Transverse colon (tissue), 4 donors: ENCODE data around the gene UNC5CL. TPM values are rescaled to one million over a fixed set of nuclear protein-coding genes. Genes with fewer than 3 reads are reported as not detected.

Experiments
- DNase-seq: peaks from one replicate; pipeline ENCODE4 v3.0.0-alpha.2; 2019
- H3K27ac ChIP-seq, 4 donors: fragments of 200-600 bp; sonication (generic); 2 replicates each; pipeline ENCODE4 v1.5.1; 2016 to 2018; ENCODE audit warnings: inconsistent platforms in 4 of 4
- H3K27me3 ChIP-seq: fragments of 200-600 bp; sonication (generic); 2 replicates; pipeline ENCODE4 v1.5.1; 2017; ENCODE audit warnings: inconsistent platforms
- H3K36me3 ChIP-seq, 4 donors: fragments of 200-600 bp; sonication (generic); 2 replicates each; pipeline ENCODE4 v1.5.1; 2017 to 2019; ENCODE audit warnings: inconsistent platforms in 4 of 4
- H3K4me1 ChIP-seq, 4 donors: fragments of 200-600 bp; sonication (generic); 2 replicates each; pipeline ENCODE4 v1.5.1; 2017 to 2020; ENCODE audit warnings: inconsistent platforms in 4 of 4
- H3K4me3 ChIP-seq, 4 donors: fragments of 200-600 bp; sonication (generic); 1 replicate in 1 of 4; 2 replicates in 3 of 4; pipeline versions ENCODE4 v1.5.1 to v1.6.1; 2017 to 2019; ENCODE audit warnings: inconsistent platforms in 4 of 4
- H3K9me3 ChIP-seq, 2 donors: fragments of 200-600 bp; sonication (generic); 2 replicates each; pipeline ENCODE4 v1.5.1; 2017 to 2019; ENCODE audit warnings: inconsistent platforms in 2 of 2
- CTCF ChIP-seq, 5 experiments: fragments of 200-600 bp in 3 of 5; fragments of 450-650 bp in 2 of 5; sonication (generic) in 3 of 5; IDR thresholded peaks; 1 replicate in 2 of 5; 2 replicates in 3 of 5; pipeline ENCODE4 v1.5.1; 2016 to 2017; ENCODE audit warnings: antibody characterized with exemption in 5 of 5, inconsistent platforms in 3 of 5, mild to moderate bottlenecking in 2 of 5, moderate library complexity in 1 of 5
- EP300 ChIP-seq: sonication (generic); formaldehyde crosslinking; IDR thresholded peaks from one replicate; pipeline ENCODE4 v1.6.1; 2017; ENCODE audit warnings: antibody characterized with exemption, low read depth
- POLR2A ChIP-seq: fragments of 450-650 bp; IDR thresholded peaks from one replicate; pipeline ENCODE4 v1.6.1; 2016; ENCODE audit warnings: antibody characterized with exemption, mild to moderate bottlenecking, moderate library complexity
- POLR2AphosphoS5 ChIP-seq, 3 donors: sonication (generic); formaldehyde crosslinking; IDR thresholded peaks; one replicate each; pipeline ENCODE4 v1.6.1; 2016; ENCODE audit warnings: antibody characterized with exemption in 3 of 3
- WGBS, 2 donors: methylation state at CpG; one replicate each; pipeline ENCODE4 v1.1.5; 2018; ENCODE audit warnings: low coverage in 1 of 2; 5-methylcytosine and 5-hydroxymethylcytosine counted together
- in situ Hi-C, 4 donors: fragments of 200-750 bp; cut with MboI; loops; one replicate each; pipeline versions ENCODE4 v1.15.0 to v1.15.1; 2017; ENCODE audit warnings: low sequenced_read_pairs in 3 of 4, low pct_ligation_motif_present in 1 of 4, low pct_unique_long_range_greater_than_20kb in 1 of 4
- intact Hi-C: fragments of 100-400 bp; cut with DNase I; formaldehyde crosslinking; loops from one replicate; pipeline ENCODE4 v1.15.1; 2023; ENCODE audit warnings: low total_unique reads
- total RNA-seq, 4 donors: library from RNA; depleted of rRNA; stranded (reverse); fragments of >200 nt; gene quantifications; one replicate each; pipeline ENCODE4 v1.1.0, GENCODE V29; 2016

UNC5CL gene, protein sequence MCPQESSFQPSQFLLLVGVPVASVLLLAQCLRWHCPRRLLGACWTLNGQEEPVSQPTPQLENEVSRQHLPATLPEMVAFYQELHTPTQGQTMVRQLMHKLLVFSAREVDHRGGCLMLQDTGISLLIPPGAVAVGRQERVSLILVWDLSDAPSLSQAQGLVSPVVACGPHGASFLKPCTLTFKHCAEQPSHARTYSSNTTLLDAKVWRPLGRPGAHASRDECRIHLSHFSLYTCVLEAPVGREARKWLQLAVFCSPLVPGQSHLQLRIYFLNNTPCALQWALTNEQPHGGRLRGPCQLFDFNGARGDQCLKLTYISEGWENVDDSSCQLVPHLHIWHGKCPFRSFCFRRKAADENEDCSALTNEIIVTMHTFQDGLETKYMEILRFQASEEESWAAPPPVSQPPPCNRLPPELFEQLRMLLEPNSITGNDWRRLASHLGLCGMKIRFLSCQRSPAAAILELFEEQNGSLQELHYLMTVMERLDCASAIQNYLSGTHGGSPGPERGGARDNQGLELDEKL
- total RNA-seq = 1 to 10 TPM in 3 of 4 donors, not detected in 1; 2.5 to 8.4 (median 4.4) TPM

DNA sequence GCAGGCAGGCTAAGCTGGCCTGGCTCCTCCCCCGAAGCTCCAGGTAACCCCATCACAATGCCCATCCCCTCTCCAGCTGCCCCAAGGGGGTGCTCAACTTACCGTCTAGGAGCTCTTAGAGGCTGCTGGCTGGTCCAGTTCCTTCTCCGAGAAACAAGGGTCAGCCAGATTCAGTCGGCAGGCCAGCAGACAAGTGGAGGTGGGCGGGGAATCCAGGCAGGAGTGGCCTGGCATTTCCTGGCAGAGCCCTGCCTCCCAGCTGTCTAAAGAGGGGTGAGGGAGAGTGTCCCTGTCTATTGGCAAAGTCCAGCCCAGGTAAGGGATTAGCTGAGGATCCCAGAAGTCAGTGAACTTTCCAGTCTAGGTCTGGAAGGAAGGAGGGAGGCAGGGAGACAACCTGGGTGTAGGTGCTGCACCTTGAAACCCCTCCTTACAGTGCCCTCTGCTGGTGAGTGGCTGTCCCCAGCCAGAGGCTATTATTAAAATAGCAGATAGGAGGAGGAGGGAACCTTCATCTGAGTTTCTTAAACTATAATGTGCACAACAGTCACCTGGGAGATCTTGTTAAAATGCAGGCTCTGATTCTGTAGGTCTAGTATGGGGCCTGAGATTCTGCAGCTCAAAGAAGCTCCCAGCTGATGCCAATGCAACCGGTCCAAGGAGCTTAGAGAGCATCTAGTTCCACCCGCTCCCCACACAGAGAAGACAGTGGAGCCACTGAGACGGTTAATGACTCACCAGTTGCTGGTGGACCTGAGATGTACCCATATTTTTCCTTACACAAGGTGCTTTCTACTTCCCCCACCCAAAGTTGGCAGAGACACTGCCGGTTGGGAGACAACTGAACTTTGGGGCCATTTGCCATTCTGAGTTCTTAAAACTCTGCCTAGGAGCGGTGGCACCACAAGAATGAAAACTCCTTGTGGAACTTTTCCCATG lies at the start of gene UNC5CL:
Gene UNC5CL, minus strand, starts transcription at position 162 of the 939 bp plus-strand sequence. CDS start 4,147 bp downstream, outside the sequence.
- Histone ChIP-seq H3K27ac (peak within 1 kb of the TSS; percentile 7 to 46 (median 24)), H3K4me1 (peaks cover 0 to 20% (median 6%) of the 10 kb centered on the region in 4 donors)
- 64% methylated on average over 10 of the region's 10 CpGs; no CpG with 5 or more reads in 1 of the 2 donors for WGBS, 2 donors

DNA sequence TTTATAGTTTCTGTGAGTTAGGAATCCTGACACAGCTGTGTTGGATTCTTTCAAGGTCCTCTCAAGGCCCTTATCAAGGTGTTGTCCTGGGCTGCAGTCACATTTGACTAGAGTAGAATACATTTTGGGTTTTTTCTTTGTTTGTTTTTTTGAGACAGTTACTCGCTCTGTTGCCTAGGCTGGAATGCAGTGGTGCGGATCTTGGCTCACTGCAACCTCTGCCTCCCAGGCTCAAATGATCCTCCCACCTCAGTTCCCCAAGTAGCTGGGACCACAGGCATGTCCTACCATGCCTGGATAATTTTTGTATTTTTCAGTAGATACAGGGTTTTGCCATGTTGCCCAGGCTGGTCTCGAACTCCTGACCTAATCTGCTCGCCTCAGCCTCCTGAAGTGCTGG lies 49.4 kb upstream of the UNC5CL start:
- 96 to 100% methylated on average over 4 of the region's 4 CpGs for WGBS, 2 donors
- peaks cover 0 to 70% (median 15%) of the 10 kb centered on the region in 4 donors for H3K36me3 ChIP-seq
- H3K4me1 ChIP-seq = no peaks in the 10 kb centered on the region
- TF ChIP-seq EP300 = no peak
- TF ChIP-seq POLR2A = no peak
- no peak for TF ChIP-seq CTCF (IDR thresholded peaks at IDR 0.05)
- no peak for TF ChIP-seq POLR2AphosphoS5 (IDR thresholded peaks at IDR 0.05)
- intact Hi-C loops (no loop called here), in situ Hi-C loops (loop anchor here in 1 of 4 donors (25.0 kb wide), 1 partner anchor 224 kb away; no protein-coding TSS in a partner anchor)
- no peaks in the 10 kb centered on the region for H3K27me3 ChIP-seq
- H3K9me3 ChIP-seq = no peaks in the 10 kb centered on the region
- H3K27ac ChIP-seq = no peak overlapping the region
- H3K4me3 ChIP-seq = no peak overlapping the region
- DNase-seq = no peak

More for the DNA sequence above, at the start of gene UNC5CL:
- H3K27me3 ChIP-seq = no peaks in the 10 kb centered on the region
- H3K9me3 ChIP-seq = no peaks in the 10 kb centered on the region
- DNase-seq = peak; percentile 73
- TF ChIP-seq POLR2A = no peak
- TF ChIP-seq CTCF (IDR thresholded peaks at IDR 0.05) = peak; percentile 56 to 78 (median 73)
- in situ Hi-C loops (loop anchor here in 2 of 4 donors (25.0 kb wide), 2 partner anchors 1052 to 1677 kb away; no protein-coding TSS in a partner anchor), intact Hi-C loops (loop anchor here (10.0 kb wide), 1 partner anchor 145 kb away; no protein-coding TSS in a partner anchor)
- H3K4me3 ChIP-seq = no peak within 1 kb of the TSS
- H3K36me3 ChIP-seq = no peaks in the 10 kb centered on the region

GRCh38 chr6:41085182-41085581 lies 46.2 kb upstream of the UNC5CL start:
- Histone ChIP-seq H3K4me1 (no peaks in the 10 kb centered on the region), H3K27ac (no peak overlapping the region), H3K36me3 (peaks cover 0 to 55% (median 10%) of the 10 kb centered on the region in 4 donors), H3K4me3 (no peak overlapping the region), H3K27me3 (no peaks in the 10 kb centered on the region), H3K9me3 (no peaks in the 10 kb centered on the region)
- no peak for DNase-seq
- intact Hi-C loops (no loop called here), in situ Hi-C loops (loop anchor here in 1 of 4 donors (25.0 kb wide), 1 partner anchor 227 kb away; no protein-coding TSS in a partner anchor)
- TF ChIP-seq POLR2AphosphoS5 (IDR thresholded peaks at IDR 0.05) (no peak), POLR2A (no peak), CTCF (IDR thresholded peaks at IDR 0.05) (no peak), EP300 (no peak)

GRCh38 chr6:41083072-41083471 lies 44.1 kb upstream of the UNC5CL start:
- H3K27me3 ChIP-seq = no peaks in the 10 kb centered on the region
- no peak for DNase-seq
- H3K27ac ChIP-seq = no peak overlapping the region
- no peaks in the 10 kb centered on the region for H3K9me3 ChIP-seq
- intact Hi-C loops = no loop called here
- H3K4me3 ChIP-seq = no peak overlapping the region
- TF ChIP-seq POLR2AphosphoS5 (IDR thresholded peaks at IDR 0.05) (no peak), CTCF (IDR thresholded peaks at IDR 0.05) (no peak), EP300 (no peak), POLR2A (no peak)
- peaks cover 0 to 2% (median 0%) of the 10 kb centered on the region in 4 donors for H3K4me1 ChIP-seq
- peaks cover 0 to 51% (median 8%) of the 10 kb centered on the region in 4 donors for H3K36me3 ChIP-seq
- in situ Hi-C loops = loop anchor here in 1 of 4 donors (25.0 kb wide), 1 partner anchor 229 kb away; no protein-coding TSS in a partner anchor
